ENCODE measurements around the gene KCTD3.

DNA sequence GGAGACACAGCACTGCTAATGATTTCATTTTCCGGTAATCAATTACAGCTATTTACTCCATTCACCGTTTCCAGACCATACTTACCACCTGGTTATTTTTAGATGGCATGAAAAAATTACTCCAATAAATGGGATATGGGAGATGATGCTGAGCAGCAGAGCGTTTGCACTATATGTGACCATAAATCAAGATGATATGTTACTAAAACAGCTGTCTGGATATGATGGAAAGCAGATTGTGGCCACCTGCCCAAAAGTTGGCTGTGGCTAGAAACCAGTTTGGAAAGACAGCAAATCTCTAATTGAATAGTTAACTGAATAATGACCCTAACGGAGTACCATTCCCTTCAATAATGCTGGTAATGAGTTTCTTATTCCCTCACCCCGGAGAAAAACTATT lies 22.5 kb upstream of the KCTD3 start:
- TF ChIP-seq, protein P1, sequence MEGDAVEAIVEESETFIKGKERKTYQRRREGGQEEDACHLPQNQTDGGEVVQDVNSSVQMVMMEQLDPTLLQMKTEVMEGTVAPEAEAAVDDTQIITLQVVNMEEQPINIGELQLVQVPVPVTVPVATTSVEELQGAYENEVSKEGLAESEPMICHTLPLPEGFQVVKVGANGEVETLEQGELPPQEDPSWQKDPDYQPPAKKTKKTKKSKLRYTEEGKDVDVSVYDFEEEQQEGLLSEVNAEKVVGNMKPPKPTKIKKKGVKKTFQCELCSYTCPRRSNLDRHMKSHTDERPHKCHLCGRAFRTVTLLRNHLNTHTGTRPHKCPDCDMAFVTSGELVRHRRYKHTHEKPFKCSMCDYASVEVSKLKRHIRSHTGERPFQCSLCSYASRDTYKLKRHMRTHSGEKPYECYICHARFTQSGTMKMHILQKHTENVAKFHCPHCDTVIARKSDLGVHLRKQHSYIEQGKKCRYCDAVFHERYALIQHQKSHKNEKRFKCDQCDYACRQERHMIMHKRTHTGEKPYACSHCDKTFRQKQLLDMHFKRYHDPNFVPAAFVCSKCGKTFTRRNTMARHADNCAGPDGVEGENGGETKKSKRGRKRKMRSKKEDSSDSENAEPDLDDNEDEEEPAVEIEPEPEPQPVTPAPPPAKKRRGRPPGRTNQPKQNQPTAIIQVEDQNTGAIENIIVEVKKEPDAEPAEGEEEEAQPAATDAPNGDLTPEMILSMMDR (tag by site-specific recombination; IDR thresholded peaks at IDR 0.05) = no peak
- TF ChIP-seq ZNF777 (tag by site-specific recombination; IDR thresholded peaks at IDR 0.05; ENCODE audit: borderline replicate concordance) (no peak), ZBTB17 (tag by site-specific recombination; IDR thresholded peaks at IDR 0.05) (no peak), HOXA7 (CRISPR knock-in tag; IDR thresholded peaks at IDR 0.05; ENCODE audit: borderline replicate concordance) (no peak), SP2 (tag by site-specific recombination; IDR thresholded peaks at IDR 0.05) (no peak), ZNF24 (tag by site-specific recombination; IDR thresholded peaks at IDR 0.05) (no peak), ZNF311 (tag by site-specific recombination; IDR thresholded peaks at IDR 0.05; ENCODE audit: borderline replicate concordance) (no peak), ZNF677 (tag by site-specific recombination; IDR thresholded peaks at IDR 0.05) (no peak), MYNN (tag by site-specific recombination; IDR thresholded peaks at IDR 0.05; ENCODE audit: borderline replicate concordance) (no peak)
- TF ChIP-seq, protein P2, sequence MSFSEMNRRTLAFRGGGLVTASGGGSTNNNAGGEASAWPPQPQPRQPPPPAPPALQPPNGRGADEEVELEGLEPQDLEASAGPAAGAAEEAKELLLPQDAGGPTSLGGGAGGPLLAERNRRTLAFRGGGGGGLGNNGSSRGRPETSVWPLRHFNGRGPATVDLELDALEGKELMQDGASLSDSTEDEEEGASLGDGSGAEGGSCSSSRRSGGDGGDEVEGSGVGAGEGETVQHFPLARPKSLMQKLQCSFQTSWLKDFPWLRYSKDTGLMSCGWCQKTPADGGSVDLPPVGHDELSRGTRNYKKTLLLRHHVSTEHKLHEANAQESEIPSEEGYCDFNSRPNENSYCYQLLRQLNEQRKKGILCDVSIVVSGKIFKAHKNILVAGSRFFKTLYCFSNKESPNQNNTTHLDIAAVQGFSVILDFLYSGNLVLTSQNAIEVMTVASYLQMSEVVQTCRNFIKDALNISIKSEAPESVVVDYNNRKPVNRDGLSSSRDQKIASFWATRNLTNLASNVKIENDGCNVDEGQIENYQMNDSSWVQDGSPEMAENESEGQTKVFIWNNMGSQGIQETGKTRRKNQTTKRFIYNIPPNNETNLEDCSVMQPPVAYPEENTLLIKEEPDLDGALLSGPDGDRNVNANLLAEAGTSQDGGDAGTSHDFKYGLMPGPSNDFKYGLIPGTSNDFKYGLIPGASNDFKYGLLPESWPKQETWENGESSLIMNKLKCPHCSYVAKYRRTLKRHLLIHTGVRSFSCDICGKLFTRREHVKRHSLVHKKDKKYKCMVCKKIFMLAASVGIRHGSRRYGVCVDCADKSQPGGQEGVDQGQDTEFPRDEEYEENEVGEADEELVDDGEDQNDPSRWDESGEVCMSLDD (tag by site-specific recombination; IDR thresholded peaks at IDR 0.05) = no peak
- TF ChIP-seq, protein P3, sequence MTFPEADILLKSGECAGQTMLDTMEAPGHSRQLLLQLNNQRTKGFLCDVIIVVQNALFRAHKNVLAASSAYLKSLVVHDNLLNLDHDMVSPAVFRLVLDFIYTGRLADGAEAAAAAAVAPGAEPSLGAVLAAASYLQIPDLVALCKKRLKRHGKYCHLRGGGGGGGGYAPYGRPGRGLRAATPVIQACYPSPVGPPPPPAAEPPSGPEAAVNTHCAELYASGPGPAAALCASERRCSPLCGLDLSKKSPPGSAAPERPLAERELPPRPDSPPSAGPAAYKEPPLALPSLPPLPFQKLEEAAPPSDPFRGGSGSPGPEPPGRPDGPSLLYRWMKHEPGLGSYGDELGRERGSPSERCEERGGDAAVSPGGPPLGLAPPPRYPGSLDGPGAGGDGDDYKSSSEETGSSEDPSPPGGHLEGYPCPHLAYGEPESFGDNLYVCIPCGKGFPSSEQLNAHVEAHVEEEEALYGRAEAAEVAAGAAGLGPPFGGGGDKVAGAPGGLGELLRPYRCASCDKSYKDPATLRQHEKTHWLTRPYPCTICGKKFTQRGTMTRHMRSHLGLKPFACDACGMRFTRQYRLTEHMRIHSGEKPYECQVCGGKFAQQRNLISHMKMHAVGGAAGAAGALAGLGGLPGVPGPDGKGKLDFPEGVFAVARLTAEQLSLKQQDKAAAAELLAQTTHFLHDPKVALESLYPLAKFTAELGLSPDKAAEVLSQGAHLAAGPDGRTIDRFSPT (tag by site-specific recombination; IDR thresholded peaks at IDR 0.05) = no peak
